K562 (cell line): Measurements from ENCODE around the gene C6orf47. TPM values are rescaled to one million over a fixed set of nuclear protein-coding genes. Genes with fewer than 3 reads are reported as not detected.

Experiments used
- CBFA2T3 ChIP-seq: fragments of 450-650 bp; IDR thresholded peaks from 2 replicates; pipeline ENCODE4 v1.6.1; 2017
- E2F1 ChIP-seq: sonication (generic); formaldehyde crosslinking; IDR thresholded peaks from 2 replicates; pipeline ENCODE4 v1.8.1; 2023; ENCODE audit warnings: mild to moderate bottlenecking, missing genetic modification reagents, moderate library complexity
- ELF4 ChIP-seq: fragments of 450-650 bp; formaldehyde crosslinking; IDR thresholded peaks from 2 replicates; pipeline ENCODE4 v1.4.0; 2022; ENCODE audit warnings: missing genetic modification characterization
- GTF2E2 ChIP-seq: fragments of 200-800 bp; sonication (Bioruptor generic); IDR thresholded peaks from 2 replicates; pipeline ENCODE4 v1.6.1; 2016; ENCODE audit warnings: missing genetic modification characterization, missing compliant biosample characterization
- HSF4 ChIP-seq: fragments of 250-450 bp; sonication (Bioruptor Pico); IDR thresholded peaks from 2 replicates; pipeline ENCODE4 v2.1.2; 2022; ENCODE audit warnings: mild to moderate bottlenecking, moderate library complexity, borderline replicate concordance
- PRPF4 ChIP-seq: fragments of 200-400 bp; formaldehyde crosslinking; IDR thresholded peaks from one replicate; pipeline ENCODE4 v1.6.1; 2017; ENCODE audit warnings: low read length, low read depth, mild to moderate bottlenecking; ENCODE audit not compliant: insufficient read depth, poor library complexity, severe bottlenecking
- PYGO2 ChIP-seq: fragments of 450-650 bp; IDR thresholded peaks from 2 replicates; pipeline ENCODE4 v1.6.1; 2016; ENCODE audit warnings: mild to moderate bottlenecking, missing genetic modification characterization, moderate library complexity, missing compliant biosample characterization
- SOX6 ChIP-seq: fragments of 450-650 bp; IDR thresholded peaks from 2 replicates; pipeline ENCODE4 v1.6.1; 2014; ENCODE audit warnings: mild to moderate bottlenecking
- TAF9B ChIP-seq: fragments of 450-650 bp; IDR thresholded peaks from 2 replicates; pipeline ENCODE4 v1.6.1; 2018; ENCODE audit warnings: mild to moderate bottlenecking; ENCODE audit not compliant: partially characterized antibody
- ZMIZ1 ChIP-seq, 2 experiments: fragments of 150-350 bp in 1 of 2; IDR thresholded peaks; 2 replicates each; pipeline ENCODE4 v1.6.1; 2012 to 2016; ENCODE audit warnings: low read depth in 2 of 2, low read length in 2 of 2, mild to moderate bottlenecking in 1 of 2, moderate library complexity in 1 of 2
- ZNF695 ChIP-seq: fragments of 450-650 bp; formaldehyde crosslinking; IDR thresholded peaks from 2 replicates; pipeline ENCODE4 v1.4.0; 2020; ENCODE audit warnings: mild to moderate bottlenecking, moderate library complexity
- ZNF699 ChIP-seq: fragments of 250-450 bp; sonication (Bioruptor Pico); IDR thresholded peaks from 2 replicates; pipeline ENCODE4 v1.8.0; 2021; ENCODE audit warnings: mild to moderate bottlenecking, moderate library complexity; ENCODE audit not compliant: insufficient replicate concordance
- ZNF780A ChIP-seq: fragments of 250-450 bp; sonication (Bioruptor Pico); IDR thresholded peaks from 2 replicates; pipeline ENCODE4 v1.5.0; 2021; ENCODE audit warnings: mild to moderate bottlenecking
- polyA plus RNA-seq, 8 experiments: library from polyadenylated mRNA; depleted of rRNA in 4 of 8; stranded (reverse) in 5 of 8; unstranded in 3 of 8; fragments of >200 nt; fragmentation: Nextera tagmentation in 2 of 8; fragmentation: Illumina TruSeq in 1 of 8; extraction: Ambion mirVana in 2 of 8; extraction: Trizol in 1 of 8; gene quantifications; 2 replicates each; pipeline versions ENCODE4 v1.2.1 to v1.2.3, GENCODE V29; 2011 to 2014; ENCODE audit warnings: inconsistent platforms in 1 of 8, missing spikeins in 1 of 8
- total RNA-seq, 7 experiments: library from RNA; depleted of rRNA in 6 of 7; stranded (reverse); fragments of >200 nt in 6 of 7; fragmentation: Illumina TruSeq in 2 of 7; extraction: Trizol in 2 of 7; gene quantifications; 2 replicates each; pipeline versions ENCODE4 v1.2.1 to v1.2.3, GENCODE V29; 2011 to 2021; ENCODE audit warnings: low replicate concordance in 1 of 7
- TF ChIP-seq, protein P1 (sequence below): fragments of 450-650 bp; IDR thresholded peaks from 2 replicates; pipeline ENCODE4 v1.6.1; 2016; ENCODE audit warnings: mild to moderate bottlenecking
- TF ChIP-seq, protein P2 (sequence below): sonication (generic); formaldehyde crosslinking; IDR thresholded peaks from 2 replicates; pipeline ENCODE4 v1.8.1; 2023; ENCODE audit warnings: mild to moderate bottlenecking, missing genetic modification reagents

The C6orf47 gene
- total and polyA plus RNA-seq, 9 of the 15 experiments (the other 6 are each of a cell fraction or from before 2014, with no cell fraction given) = 0.14 to 43.8 (median 27.0) TPM

- TF ChIP-seq, protein P1, sequence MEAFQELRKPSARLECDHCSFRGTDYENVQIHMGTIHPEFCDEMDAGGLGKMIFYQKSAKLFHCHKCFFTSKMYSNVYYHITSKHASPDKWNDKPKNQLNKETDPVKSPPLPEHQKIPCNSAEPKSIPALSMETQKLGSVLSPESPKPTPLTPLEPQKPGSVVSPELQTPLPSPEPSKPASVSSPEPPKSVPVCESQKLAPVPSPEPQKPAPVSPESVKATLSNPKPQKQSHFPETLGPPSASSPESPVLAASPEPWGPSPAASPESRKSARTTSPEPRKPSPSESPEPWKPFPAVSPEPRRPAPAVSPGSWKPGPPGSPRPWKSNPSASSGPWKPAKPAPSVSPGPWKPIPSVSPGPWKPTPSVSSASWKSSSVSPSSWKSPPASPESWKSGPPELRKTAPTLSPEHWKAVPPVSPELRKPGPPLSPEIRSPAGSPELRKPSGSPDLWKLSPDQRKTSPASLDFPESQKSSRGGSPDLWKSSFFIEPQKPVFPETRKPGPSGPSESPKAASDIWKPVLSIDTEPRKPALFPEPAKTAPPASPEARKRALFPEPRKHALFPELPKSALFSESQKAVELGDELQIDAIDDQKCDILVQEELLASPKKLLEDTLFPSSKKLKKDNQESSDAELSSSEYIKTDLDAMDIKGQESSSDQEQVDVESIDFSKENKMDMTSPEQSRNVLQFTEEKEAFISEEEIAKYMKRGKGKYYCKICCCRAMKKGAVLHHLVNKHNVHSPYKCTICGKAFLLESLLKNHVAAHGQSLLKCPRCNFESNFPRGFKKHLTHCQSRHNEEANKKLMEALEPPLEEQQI = no peak
- TF ChIP-seq ZNF695 (no peak), CBFA2T3 (no peak; the same call in 1 of the 2 replicates), GTF2E2 (tag) (peak; percentile 99), PYGO2 (no peak), E2F1 (CRISPR knock-in tag) (peak; percentile 3; the same call in 1 of the 2 replicates), ELF4 (CRISPR knock-in tag) (no peak), ZNF780A (no peak), HSF4 (CRISPR knock-in tag) (no peak), TAF9B (peak; percentile 74), ZMIZ1 (IDR thresholded peaks at IDR 0.05; ENCODE audit: low read depth in 2 of 2, low read length in 2 of 2) (peak in 1 of 2 experiments; percentile 85; a peak in 3 of 4 replicates), PRPF4 (no peak), SOX6 (peak; percentile 52; the same call in 1 of the 2 replicates), ZNF699 (CRISPR knock-in tag) (no peak)
- TF ChIP-seq, protein P2, sequence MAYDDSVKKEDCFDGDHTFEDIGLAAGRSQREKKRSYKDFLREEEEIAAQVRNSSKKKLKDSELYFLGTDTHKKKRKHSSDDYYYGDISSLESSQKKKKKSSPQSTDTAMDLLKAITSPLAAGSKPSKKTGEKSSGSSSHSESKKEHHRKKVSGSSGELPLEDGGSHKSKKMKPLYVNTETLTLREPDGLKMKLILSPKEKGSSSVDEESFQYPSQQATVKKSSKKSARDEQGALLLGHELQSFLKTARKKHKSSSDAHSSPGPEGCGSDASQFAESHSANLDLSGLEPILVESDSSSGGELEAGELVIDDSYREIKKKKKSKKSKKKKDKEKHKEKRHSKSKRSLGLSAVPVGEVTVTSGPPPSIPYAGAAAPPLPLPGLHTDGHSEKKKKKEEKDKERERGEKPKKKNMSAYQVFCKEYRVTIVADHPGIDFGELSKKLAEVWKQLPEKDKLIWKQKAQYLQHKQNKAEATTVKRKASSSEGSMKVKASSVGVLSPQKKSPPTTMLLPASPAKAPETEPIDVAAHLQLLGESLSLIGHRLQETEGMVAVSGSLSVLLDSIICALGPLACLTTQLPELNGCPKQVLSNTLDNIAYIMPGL (CRISPR knock-in tag) = no peak; the same call in none of the 2 replicates
Measured at GRCh38 chr6:31702819-31703716, 42.5 kb upstream of the C6orf47 start, which contains the start of gene ABHD16A (continued).
